CD14-positive monocyte (primary cell): Measurements from ENCODE around the gene MEI4. TPM values are rescaled to one million over a fixed set of nuclear protein-coding genes. Genes with fewer than 3 reads are reported as not detected.

Source experiments
- DNase-seq, 3 donors: peaks; one replicate each; pipeline ENCODE4 v3.0.0-alpha.2; 2011 to 2022
- H2AFZ ChIP-seq: 2 replicates; pipeline ENCODE4 v1.6.0; 2012; ENCODE audit warnings: mild to moderate bottlenecking, low read depth, low read length, inconsistent platforms; ENCODE audit not compliant: insufficient read depth, poor library complexity, severe bottlenecking
- H3K27ac ChIP-seq, 2 donors: 1 replicate in 1 of 2; 2 replicates in 1 of 2; pipeline ENCODE4 v1.5.1; 2012 to 2013; ENCODE audit warnings: low read length in 2 of 2, control low read depth in 1 of 2, inconsistent platforms in 1 of 2, low read depth in 1 of 2, mild to moderate bottlenecking in 1 of 2
- H3K27me3 ChIP-seq, 2 donors: one replicate each; pipeline versions ENCODE4 v1.6.0 to v1.6.1; 2011 to 2013; ENCODE audit warnings: low read length in 2 of 2; ENCODE audit not compliant: control insufficient read depth in 2 of 2, insufficient read depth in 2 of 2
- H3K36me3 ChIP-seq, 2 donors: replicated peaks in 1 of 2; 1 replicate in 1 of 2; 2 replicates in 1 of 2; pipeline versions ENCODE4 v1.5.1 to v1.6.1; 2012 to 2013; ENCODE audit warnings: low read length in 2 of 2, control low read depth in 1 of 2, inconsistent platforms in 1 of 2, mild to moderate bottlenecking in 1 of 2; ENCODE audit not compliant: insufficient read depth in 2 of 2, control insufficient read depth in 1 of 2
- H3K4me1 ChIP-seq, 2 donors: 1 replicate in 1 of 2; 2 replicates in 1 of 2; pipeline versions ENCODE4 v1.5.1 to v1.6.1; 2012 to 2013; ENCODE audit warnings: low read length in 2 of 2, control low read depth in 1 of 2, inconsistent platforms in 1 of 2, mild to moderate bottlenecking in 1 of 2, moderate library complexity in 1 of 2; ENCODE audit not compliant: insufficient read depth in 2 of 2, control insufficient read depth in 1 of 2
- H3K4me2 ChIP-seq: replicated peaks from 2 replicates; pipeline ENCODE3; 2012; ENCODE audit warnings: low read length, moderate library complexity, mild to moderate bottlenecking; ENCODE audit not compliant: poor library complexity, severe bottlenecking; ENCODE audit errors: extremely low read depth
- H3K4me3 ChIP-seq, 3 experiments: fragments of 200-600 bp in 1 of 3; sonication (generic) in 1 of 3; replicated peaks in 1 of 3; 1 replicate in 2 of 3; 2 replicates in 1 of 3; pipeline ENCODE4 v1.5.1; 2011 to 2013; ENCODE audit warnings: low read length in 3 of 3, mild to moderate bottlenecking in 3 of 3, control low read depth in 2 of 3, low read depth in 2 of 3, inconsistent platforms in 1 of 3, moderate library complexity in 1 of 3
- H3K79me2 ChIP-seq: 2 replicates; pipeline ENCODE4 v1.6.0; 2012; ENCODE audit warnings: mild to moderate bottlenecking, control low read depth, inconsistent platforms, low read length, moderate library complexity; ENCODE audit not compliant: insufficient read depth
- H3K9ac ChIP-seq: 2 replicates; pipeline ENCODE4 v1.6.0; 2017; ENCODE audit warnings: low read length, mild to moderate bottlenecking; ENCODE audit not compliant: insufficient read depth, poor library complexity, severe bottlenecking
- H3K9me3 ChIP-seq, 2 donors: replicated peaks in 1 of 2; 1 replicate in 1 of 2; 2 replicates in 1 of 2; pipeline versions ENCODE4 v1.5.1 to v1.6.1; 2012 to 2013; ENCODE audit warnings: low read length in 2 of 2, control low read depth in 1 of 2; ENCODE audit not compliant: control insufficient read depth in 1 of 2, insufficient read depth in 1 of 2
- H4K20me1 ChIP-seq: 2 replicates; pipeline ENCODE4 v1.6.0; 2012; ENCODE audit warnings: mild to moderate bottlenecking, low read length, control low read depth, moderate library complexity; ENCODE audit not compliant: insufficient read depth
- H3K27ac Mint-ChIP-seq, 7 donors: one replicate each; pipeline ENCODE4 v1.8.0; 2020; ENCODE audit warnings: mild to moderate bottlenecking in 7 of 7, mixed read lengths in 7 of 7, moderate library complexity in 6 of 7, inconsistent platforms in 2 of 7
- H3K27me3 Mint-ChIP-seq, 3 donors: one replicate each; pipeline ENCODE4 v1.8.0; 2021 to 2022; ENCODE audit warnings: low read depth in 3 of 3, mild to moderate bottlenecking in 3 of 3, mixed read lengths in 3 of 3, moderate library complexity in 3 of 3, inconsistent platforms in 1 of 3
- H3K36me3 Mint-ChIP-seq, 2 donors: one replicate each; pipeline ENCODE4 v1.8.0; 2020; ENCODE audit warnings: mixed read lengths in 2 of 2, inconsistent platforms in 1 of 2, mild to moderate bottlenecking in 1 of 2
- H3K4me1 Mint-ChIP-seq: one replicate; pipeline ENCODE4 v1.8.0; 2020; ENCODE audit warnings: mild to moderate bottlenecking, mixed read lengths
- H3K4me3 Mint-ChIP-seq, 2 donors: one replicate each; pipeline ENCODE4 v1.8.0; 2020; ENCODE audit warnings: mild to moderate bottlenecking in 2 of 2, mixed read lengths in 2 of 2, moderate library complexity in 1 of 2
- H3K9me3 Mint-ChIP-seq, 7 donors: one replicate each; pipeline ENCODE4 v1.8.0; 2020 to 2022; ENCODE audit warnings: mixed read lengths in 7 of 7, mild to moderate bottlenecking in 6 of 7, moderate library complexity in 6 of 7, inconsistent platforms in 2 of 7
- CTCF ChIP-seq: fragments of 200-600 bp; IDR thresholded peaks from one replicate; pipeline ENCODE4 v1.8.0; 2022; ENCODE audit warnings: antibody characterized with exemption, mild to moderate bottlenecking
- WGBS: methylation state at CpG from one replicate; pipeline ENCODE4 v1.1.5; 2013; ENCODE audit warnings: missing lambda C conversion rate; ENCODE audit not compliant: insufficient coverage; 5-methylcytosine and 5-hydroxymethylcytosine counted together
- intact Hi-C, 2 donors: fragments of 100-400 bp; cut with micrococcal nuclease; formaldehyde crosslinking; loops; one replicate each; pipeline versions ENCODE4 v1.15.0 to v1.15.1; 2023
- polyA plus RNA-seq, 3 donors: library from polyadenylated mRNA; depleted of rRNA in 1 of 3; unstranded in 2 of 3; stranded (reverse) in 1 of 3; fragments of 300-500 nt in 2 of 3; fragments of >200 nt in 1 of 3; fragmentation: Illumina TruSeq in 2 of 3; gene quantifications; 1 replicate in 2 of 3; 2 replicates in 1 of 3; pipeline ENCODE4 v1.2.3, GENCODE V29; 2012 to 2021

The MEI4 gene
- polyA plus RNA-seq, 3 donors, result not detected

GRCh38 chr6:77883851-77884250 lies 231.0 kb downstream of the MEI4 start:
- DNase-seq, result no peak
- Histone ChIP-seq H3K4me1 (no peaks in the 10 kb centered on the region), H3K4me2 (no peak overlapping the region), H2AFZ (no peak overlapping the region), H3K4me3 (no peak overlapping the region), H3K36me3 (no peaks in the 10 kb centered on the region), H4K20me1 (no peaks in the 10 kb centered on the region), H3K9me3 (peaks cover 8% of the 10 kb centered on the region in 2 donors), H3K27me3 (no peaks in the 10 kb centered on the region), H3K27ac (no peak overlapping the region), H3K9ac (no peak overlapping the region), H3K79me2 (no peaks in the 10 kb centered on the region)
- no CpG with 5 or more reads among the region's 2 CpGs for WGBS
- Mint-ChIP-seq H3K27me3 (peaks cover 0 to 2% (median 0%) of the 10 kb centered on the region in 3 donors), H3K9me3 (peaks cover 5 to 10% (median 6%) of the 10 kb centered on the region in 7 donors), H3K27ac (no peak overlapping the region), H3K4me1 (no peaks in the 10 kb centered on the region), H3K4me3 (no peak overlapping the region), H3K36me3 (no peaks in the 10 kb centered on the region)
- no peak for TF ChIP-seq CTCF
- intact Hi-C loops, result no loop called here

GRCh38 chr6:77893391-77893790 lies 240.6 kb downstream of the MEI4 start:
- Mint-ChIP-seq H3K4me3 (no peak overlapping the region), H3K4me1 (no peaks in the 10 kb centered on the region), H3K27me3 (no peaks in the 10 kb centered on the region), H3K9me3 (peaks cover 0 to 25% (median 11%) of the 10 kb centered on the region in 7 donors), H3K27ac (no peak overlapping the region), H3K36me3 (no peaks in the 10 kb centered on the region)
- no peaks in the 10 kb centered on the region for H3K79me2 ChIP-seq
- H2AFZ ChIP-seq, result no peak overlapping the region
- DNase-seq, result no peak
- H4K20me1 ChIP-seq, result no peaks in the 10 kb centered on the region
- H3K4me3 ChIP-seq, result no peak overlapping the region
- H3K27me3 ChIP-seq, result no peaks in the 10 kb centered on the region
- H3K4me1 ChIP-seq, result no peaks in the 10 kb centered on the region
- peaks cover 23 to 42% of the 10 kb centered on the region in 2 donors for H3K9me3 ChIP-seq
- intact Hi-C loops, result no loop called here
- no CpG with 5 or more reads among the region's 4 CpGs for WGBS
- no peak overlapping the region for H3K4me2 ChIP-seq
- H3K27ac ChIP-seq, result no peak overlapping the region
- H3K36me3 ChIP-seq, result no peaks in the 10 kb centered on the region
- H3K9ac ChIP-seq, result no peak overlapping the region
- no peak for TF ChIP-seq CTCF
